Fibroblast of pulmonary artery (primary cell): ENCODE measurements around the gene ANO1.
A peak's percentile ranks its signal among the peaks of the same experiment; 100 is the strongest.
"Not testable (repeated sequence)": the region's sequence is repeated elsewhere in the genome, so short reads cannot be mapped to it uniquely, and the experiment has no call there.

Experiments
- DNase-seq: peaks from one replicate; pipeline ENCODE4 v3.0.0-alpha.2; 2010; ENCODE audit warnings: low read depth
- H3K4me3 ChIP-seq: replicated peaks from 2 replicates; pipeline ENCODE4 v1.5.1; 2011; ENCODE audit warnings: low read depth, mild to moderate bottlenecking, control low read depth, low read length, moderate library complexity
- CTCF ChIP-seq: IDR thresholded peaks from 2 replicates; pipeline ENCODE4 v1.5.1; 2011; ENCODE audit warnings: mild to moderate bottlenecking, control low read depth, low read length, inconsistent platforms; ENCODE audit errors: missing control alignments

Gene ANO1

GRCh38 chr11:70200212-70200844 is 122.2 kb downstream of the ANO1 start:
- TF ChIP-seq CTCF, result no peak
- H3K4me3 ChIP-seq, result no peak overlapping the region
- no peak for DNase-seq

GRCh38 chr11:70201047-70201446 is 122.9 kb downstream of the ANO1 start:
- DNase-seq, H3K4me3 ChIP-seq: not testable (repeated sequence)

- no peak for TF ChIP-seq CTCF
- DNase-seq, result peak; percentile 23
- peak overlapping the region; percentile 91 for H3K4me3 ChIP-seq
These were observed 124.1 kb downstream of the ANO1 start for GRCh38 chr11:70201882-70202861.

DNA sequence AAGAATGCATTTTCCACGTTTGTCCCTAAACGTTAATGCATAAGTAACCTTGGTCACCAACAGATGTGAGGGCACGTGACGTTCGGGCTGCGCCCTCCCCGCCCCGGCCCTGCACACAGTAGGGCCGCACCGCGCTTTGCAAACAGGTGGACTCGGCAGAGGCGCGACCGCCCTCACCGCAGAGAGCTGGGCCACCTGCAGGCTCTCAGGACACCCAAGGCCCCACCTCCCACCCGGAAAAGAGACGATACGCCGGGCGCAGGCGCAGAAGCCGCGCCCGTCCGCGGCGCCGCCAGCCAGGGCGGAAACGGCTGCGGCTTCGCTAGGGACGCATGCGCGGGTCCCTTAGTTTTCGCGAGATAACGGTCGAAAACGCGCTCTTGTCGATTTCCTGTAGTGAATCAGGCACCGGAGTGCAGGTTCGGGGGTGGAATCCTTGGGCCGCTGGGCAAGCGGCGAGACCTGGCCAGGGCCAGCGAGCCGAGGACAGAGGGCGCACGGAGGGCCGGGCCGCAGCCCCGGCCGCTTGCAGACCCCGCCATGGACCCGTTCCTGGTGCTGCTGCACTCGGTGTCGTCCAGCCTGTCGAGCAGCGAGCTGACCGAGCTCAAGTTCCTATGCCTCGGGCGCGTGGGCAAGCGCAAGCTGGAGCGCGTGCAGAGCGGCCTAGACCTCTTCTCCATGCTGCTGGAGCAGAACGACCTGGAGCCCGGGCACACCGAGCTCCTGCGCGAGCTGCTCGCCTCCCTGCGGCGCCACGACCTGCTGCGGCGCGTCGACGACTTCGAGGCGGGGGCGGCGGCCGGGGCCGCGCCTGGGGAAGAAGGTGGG is 125.0 kb downstream of the ANO1 start, which contains the start of gene FADD:
Gene FADD (plus strand): TSS at position 377 of the 831 bp plus-strand sequence. CDS start 164 bp downstream, at position 541.
- TF ChIP-seq CTCF, result no peak
- peak within 1 kb of the TSS; percentile 91 for H3K4me3 ChIP-seq
- DNase-seq, result peak; percentile 93

DNA sequence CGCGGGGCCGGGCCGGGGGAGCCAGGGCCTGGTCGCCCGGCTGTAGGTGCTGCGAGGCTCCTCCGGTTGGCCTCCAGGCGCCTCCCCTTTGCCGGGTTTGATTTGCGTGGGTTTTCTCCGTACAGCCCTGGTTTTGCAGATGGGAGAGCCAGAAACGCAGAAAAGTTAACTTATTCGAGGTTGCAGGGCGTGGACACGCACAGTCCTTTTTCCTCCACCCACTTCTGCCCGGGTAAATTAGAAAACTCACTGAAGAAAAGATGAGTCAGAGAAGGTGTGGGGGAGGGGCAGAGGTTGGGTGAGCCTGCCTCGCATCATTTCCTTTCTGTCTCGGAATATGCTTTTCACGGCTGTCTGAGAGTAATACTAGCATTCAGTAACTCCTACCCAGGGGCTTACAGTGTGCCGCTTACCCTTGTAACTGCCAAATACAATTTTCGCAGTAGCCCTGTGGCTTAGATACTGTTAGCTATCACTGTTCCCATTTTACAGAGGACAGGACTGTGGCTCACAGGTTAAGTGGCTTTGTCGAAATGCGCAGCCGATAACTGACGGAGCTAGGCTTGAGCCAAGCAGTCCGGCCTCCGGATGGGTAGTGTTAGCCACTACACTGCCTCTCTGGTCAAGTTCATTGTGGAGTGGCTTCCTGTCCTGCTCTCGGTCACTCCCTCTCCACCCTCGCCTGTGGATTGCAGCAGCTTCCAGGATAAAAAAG is 125.8 kb downstream of the ANO1 start:
- peak overlapping the region; percentile 91 for H3K4me3 ChIP-seq
- peak; percentile 88 for DNase-seq
- TF ChIP-seq CTCF, result no peak

GRCh38 chr11:70204466-70204799 is 126.3 kb downstream of the ANO1 start:
- DNase-seq, result no peak
- peak overlapping the region; percentile 91 for H3K4me3 ChIP-seq
- TF ChIP-seq CTCF, result no peak
